NCI-H128 (cell line): ENCODE measurements around the gene INTS1.

ENCODE experiments used
- DNase-seq: peaks from one replicate; lab custom pipeline; 2025; ENCODE audit not compliant: unreplicated experiment; lab: John Stamatoyannopoulos, UW

The INTS1 gene

GRCh38 chr7:1509226-1509625 is 5.0 kb upstream of the INTS1 start:
- no peak for DNase-seq

- DNase-seq = no peak
Observed at GRCh38 chr7:1508277-1508758, 4.1 kb upstream of the INTS1 start.

GRCh38 chr7:1505731-1506550 is 1.8 kb upstream of the INTS1 start:
- no peak for DNase-seq

GRCh38 chr7:1503390-1503789 is 799 bp downstream of the INTS1 start:
- DNase-seq = no peak

GRCh38 chr7:1502845-1503244 is 1.3 kb downstream of the INTS1 start:
- DNase-seq = no peak

GRCh38 chr7:1501487-1502270 is 2.5 kb downstream of the INTS1 start:
- no peak for DNase-seq

- no peak for DNase-seq
Observed at GRCh38 chr7:1500064-1500807, 4.0 kb downstream of the INTS1 start.

- no peak for DNase-seq
Observed at GRCh38 chr7:1499367-1500029, 4.7 kb downstream of the INTS1 start.

- no peak for DNase-seq
Observed at GRCh38 chr7:1498370-1499305, 5.6 kb downstream of the INTS1 start.

GRCh38 chr7:1497293-1497927 is 6.8 kb downstream of the INTS1 start:
- no peak for DNase-seq

GRCh38 chr7:1496531-1497292 is 7.5 kb downstream of the INTS1 start:
- DNase-seq = no peak

- no peak for DNase-seq
Observed at GRCh38 chr7:1495564-1496242, 8.5 kb downstream of the INTS1 start.

GRCh38 chr7:1494866-1495563 is 9.2 kb downstream of the INTS1 start:
- no peak for DNase-seq

GRCh38 chr7:1494447-1494846 is 9.7 kb downstream of the INTS1 start:
- DNase-seq = no peak

GRCh38 chr7:1493571-1493970 is 10.6 kb downstream of the INTS1 start:
- no peak for DNase-seq

- DNase-seq = no peak
Observed at GRCh38 chr7:1493129-1493528, 11.1 kb downstream of the INTS1 start.

- DNase-seq = no peak
Observed at GRCh38 chr7:1492640-1493039, 11.5 kb downstream of the INTS1 start.
